Body of pancreas (tissue), 4 donors: ENCODE data around the gene PITRM1.

Source experiments
- CTCF ChIP-seq, 7 experiments: fragments of 450-650 bp in 4 of 7; fragments of 200-600 bp in 3 of 7; sonication (generic) in 3 of 7; IDR thresholded peaks; one replicate each; pipeline ENCODE4 v1.5.1; 2016 to 2019; ENCODE audit warnings: antibody characterized with exemption in 7 of 7
- POLR2A ChIP-seq, 3 donors: fragments of 450-650 bp; IDR thresholded peaks; one replicate each; pipeline ENCODE4 v1.6.1; 2016; ENCODE audit warnings: antibody characterized with exemption in 3 of 3, mild to moderate bottlenecking in 2 of 3

GRCh38 chr10:3152566-3152935, 20.0 kb downstream of the PITRM1 start:
- TF ChIP-seq CTCF (IDR thresholded peaks at IDR 0.05) (no peak), POLR2A (IDR thresholded peaks at IDR 0.05) (no peak)
